Stimulated activated CD4-positive, alpha-beta T cell treated with anti-CD3 and anti-CD28 coated beads, Interleukin-15, amount 100 ng/mL, for 1 hour (primary cell): ENCODE data around the gene BICC1.

ENCODE experiments used
- DNase-seq, 2 donors: peaks; one replicate each; pipeline ENCODE4 v3.0.0-alpha.2; 2020; ENCODE audit warnings: low read depth in 1 of 2, low spot score in 1 of 2

The BICC1 gene

GRCh38 chr10:58642283-58642682 is 129.6 kb downstream of the BICC1 start:
- no peak for DNase-seq

DNA sequence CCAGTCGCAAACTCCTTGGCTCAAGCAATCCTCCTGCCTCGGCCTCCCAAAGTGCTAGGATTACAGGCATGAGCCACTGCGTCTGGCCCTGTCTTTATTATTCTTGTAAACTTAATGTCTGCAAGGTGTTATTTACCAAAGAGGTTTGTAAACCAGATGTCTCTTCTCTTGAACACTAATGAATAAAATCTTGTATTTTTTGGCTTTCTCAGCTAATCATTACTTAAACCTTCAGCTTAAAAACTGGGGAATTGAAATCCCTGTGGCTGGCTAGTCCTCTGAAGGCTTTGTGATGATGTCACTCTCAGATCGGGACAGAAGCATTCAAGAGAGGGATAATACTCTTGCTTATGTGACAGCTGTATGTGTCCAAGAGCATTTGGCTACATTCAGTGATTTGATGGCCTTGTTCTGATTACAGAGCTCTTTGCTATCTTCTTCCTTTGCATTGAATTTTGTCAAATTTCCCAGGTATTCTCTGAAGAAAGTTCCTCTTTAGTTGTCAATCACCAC is 130.3 kb downstream of the BICC1 start:
- no peak for DNase-seq

DNA sequence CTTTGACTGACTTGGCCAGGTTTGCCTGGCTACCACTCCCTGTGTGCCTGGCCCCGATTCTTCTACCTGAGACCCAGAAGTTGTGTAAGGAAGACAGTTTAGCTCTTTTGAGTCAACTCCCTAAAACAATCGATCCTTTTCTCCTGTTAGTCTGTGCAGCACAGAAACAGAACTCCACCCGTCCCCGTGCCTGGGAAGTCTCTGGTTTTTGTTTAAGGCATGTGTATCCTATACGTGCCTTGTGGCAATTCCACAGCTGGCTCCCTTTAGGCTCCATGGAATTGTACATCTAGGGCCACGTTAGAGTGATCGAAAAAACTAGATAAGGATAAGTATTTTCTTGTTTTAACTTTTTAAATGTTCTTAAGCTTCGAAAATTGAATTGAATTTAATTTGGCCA is 131.6 kb downstream of the BICC1 start:
- no peak for DNase-seq

DNA sequence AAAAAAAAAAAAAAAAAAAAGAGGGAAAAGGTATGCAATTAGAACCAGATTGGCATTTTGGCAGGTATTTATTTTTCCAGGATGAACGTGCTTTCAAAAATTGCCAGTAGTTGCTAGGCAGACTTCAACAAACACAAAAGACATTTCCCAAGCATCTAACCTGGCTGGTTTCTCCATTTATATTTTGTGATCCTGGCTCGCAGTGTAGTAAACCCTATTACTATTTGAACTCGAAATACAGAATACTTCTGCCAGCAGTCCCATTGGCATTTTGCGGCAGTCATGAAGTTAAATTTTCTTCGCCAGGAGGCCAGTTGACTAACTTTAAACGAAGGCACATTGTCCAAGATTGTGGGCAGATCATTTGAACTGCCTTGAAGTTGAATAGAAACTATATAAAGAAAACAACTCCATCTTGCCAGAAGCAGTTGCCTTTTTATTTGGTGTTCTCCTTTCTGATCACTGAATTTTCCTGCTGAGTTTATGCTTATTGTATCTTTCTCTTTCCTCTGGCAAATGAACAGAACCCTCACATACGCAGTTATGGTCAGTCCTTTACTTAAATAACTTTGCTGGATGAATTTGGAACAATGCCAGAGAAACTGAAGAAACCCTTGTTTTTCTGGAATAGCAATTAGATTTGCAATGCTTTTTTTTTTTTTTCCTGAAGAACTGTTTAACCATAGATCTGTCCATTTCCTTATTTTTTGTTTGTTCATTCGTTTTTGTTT is 132.9 kb downstream of the BICC1 start:
- no peak for DNase-seq

DNA sequence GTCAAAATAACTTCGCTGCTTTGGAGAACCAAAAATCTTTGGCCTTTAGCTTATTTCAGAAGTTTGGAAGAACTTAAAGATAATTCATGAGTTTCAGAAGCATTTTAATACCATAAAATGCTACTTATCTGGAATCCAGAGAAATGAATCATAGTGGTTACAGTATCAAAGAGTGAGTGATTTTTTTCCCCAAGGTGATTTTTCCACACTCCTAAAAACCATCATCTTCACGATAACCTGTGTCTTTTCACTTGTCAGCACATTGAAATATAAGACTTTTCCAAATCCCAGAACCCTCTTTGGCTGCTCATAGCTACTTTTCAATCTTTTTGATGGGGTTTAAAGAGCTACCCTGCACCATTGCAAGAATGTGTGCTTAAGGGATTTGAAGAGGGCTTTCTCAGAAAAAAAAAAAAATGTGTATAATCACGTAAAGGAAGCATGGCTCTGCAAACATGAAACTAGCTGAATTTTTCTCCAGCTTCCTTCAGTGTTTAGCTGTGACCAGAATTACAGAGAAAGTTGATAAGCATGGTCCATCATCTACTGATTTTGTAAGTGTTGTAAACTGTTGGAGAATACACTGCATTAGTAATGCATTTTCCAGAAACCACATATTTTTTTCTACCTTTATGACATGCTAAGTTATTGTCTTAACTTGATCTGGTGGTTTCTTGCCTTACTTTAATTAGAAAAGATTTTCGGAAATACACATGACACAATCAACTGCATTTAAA is 134.9 kb downstream of the BICC1 start:
- DNase-seq: no peak

- DNase-seq: no peak
These were observed 135.5 kb downstream of the BICC1 start for GRCh38 chr10:58648131-58648530.

DNA sequence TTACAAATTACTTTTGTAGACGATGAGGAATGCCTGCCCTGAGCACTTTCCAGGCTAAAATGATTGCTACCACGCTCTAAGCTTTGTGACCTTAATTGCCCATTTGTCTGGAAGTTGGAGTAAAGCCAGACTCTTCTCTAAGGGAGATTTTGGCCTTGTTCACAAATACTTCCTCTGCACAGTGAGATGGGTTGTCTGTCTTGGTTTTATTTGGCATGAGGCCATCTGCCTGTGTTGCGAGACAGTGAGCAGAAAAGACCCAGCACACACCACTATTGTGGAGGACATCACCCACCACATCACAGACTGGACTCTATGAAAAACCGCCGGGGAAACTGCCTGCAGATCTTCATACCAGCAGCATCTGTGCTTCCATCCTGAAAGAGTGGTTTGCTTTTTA is 138.4 kb downstream of the BICC1 start:
- DNase-seq: no peak

GRCh38 chr10:58651742-58652141 is 139.1 kb downstream of the BICC1 start:
- DNase-seq: no peak

- no peak for DNase-seq
These were observed 140.5 kb downstream of the BICC1 start for GRCh38 chr10:58653139-58653538.

DNA sequence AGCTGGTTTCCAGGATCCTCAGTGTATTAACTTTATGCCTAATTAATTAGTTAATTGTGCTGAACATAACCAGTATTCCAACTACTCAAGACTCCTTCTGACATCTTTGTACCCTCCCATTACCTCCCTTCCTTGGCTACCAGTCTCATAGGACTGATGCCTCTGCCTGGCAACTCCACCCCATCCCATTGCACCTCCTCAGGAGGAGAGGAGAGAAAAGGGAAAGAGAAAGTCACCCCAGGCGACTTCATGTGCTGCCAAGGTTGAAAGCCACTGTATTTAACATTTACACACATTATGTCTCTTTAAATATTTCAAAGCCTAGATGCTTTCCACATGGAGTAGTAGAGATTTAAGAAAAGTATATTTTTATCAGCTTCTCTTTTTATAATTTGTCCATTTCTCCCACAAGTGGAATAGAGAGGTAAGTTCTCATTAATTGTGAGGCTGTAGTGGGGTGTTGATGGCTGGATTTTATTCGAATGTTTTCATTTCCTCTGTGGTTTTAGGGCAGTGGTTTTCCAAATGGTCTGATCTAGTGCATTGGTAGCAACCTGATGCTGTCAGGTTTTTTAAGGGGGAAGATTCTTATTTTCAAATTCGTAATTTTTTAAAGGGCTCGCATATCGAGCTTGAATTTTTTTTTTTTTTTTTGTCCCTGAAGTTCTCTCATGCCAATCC is 148.0 kb downstream of the BICC1 start:
- DNase-seq: no peak

DNA sequence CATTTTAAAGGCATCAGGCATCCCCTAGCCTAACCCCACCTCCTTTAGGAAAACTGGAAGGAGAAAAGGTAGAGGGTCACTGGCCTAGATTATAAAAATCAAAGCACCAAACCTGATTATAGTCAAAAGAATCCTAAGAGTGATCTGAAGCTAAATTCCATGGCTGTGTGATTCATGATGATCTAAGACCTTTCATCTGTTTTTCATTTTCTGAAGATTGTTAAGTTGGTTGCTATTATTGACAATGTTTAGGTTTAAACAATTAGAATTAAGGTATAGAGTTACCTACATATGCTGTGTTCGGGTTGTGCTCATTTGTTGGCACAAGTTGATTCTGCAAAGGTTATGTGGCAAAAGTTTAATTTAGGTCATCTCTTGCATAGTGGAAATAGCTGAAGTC is 148.7 kb downstream of the BICC1 start:
- no peak for DNase-seq

GRCh38 chr10:58661902-58662301 is 149.2 kb downstream of the BICC1 start:
- DNase-seq: no peak

DNA sequence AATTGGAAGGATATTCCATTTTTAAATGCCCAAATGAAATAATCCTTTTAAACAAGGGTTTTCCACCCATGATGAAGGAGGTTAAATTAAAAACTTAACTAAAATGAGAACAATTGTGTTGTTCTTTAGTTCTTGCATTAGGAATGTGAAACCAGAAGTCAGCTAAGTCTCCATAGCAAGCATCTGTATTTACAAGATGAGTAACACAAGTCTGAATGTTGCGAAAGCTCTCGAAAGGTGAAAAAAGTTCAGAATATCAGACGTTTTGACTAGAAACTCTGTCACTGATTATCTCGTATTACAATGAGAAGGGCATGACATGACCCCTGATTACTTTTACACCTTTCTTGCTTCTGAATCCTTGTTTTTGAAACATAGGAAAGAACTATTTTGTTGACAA is 149.6 kb downstream of the BICC1 start:
- DNase-seq: no peak

DNA sequence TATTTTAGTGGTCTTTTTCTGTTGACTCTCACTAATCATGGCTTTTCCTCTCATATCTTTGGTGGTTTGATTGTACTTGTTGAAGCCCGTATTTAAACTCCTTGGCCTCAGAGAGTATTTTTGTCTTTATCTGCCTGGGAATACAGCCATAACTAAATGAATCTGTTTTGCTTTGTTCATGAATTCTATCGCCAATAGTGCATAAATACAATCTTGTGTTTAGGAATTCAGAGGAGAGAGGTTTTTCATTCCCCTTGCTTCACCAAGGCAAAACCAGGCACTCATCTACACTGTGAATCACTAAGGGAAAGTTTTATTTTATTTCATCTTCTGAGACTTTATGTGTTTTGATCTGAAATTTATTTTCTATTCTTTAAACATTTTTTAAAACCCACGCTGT is 152.7 kb downstream of the BICC1 start:
- DNase-seq: no peak

DNA sequence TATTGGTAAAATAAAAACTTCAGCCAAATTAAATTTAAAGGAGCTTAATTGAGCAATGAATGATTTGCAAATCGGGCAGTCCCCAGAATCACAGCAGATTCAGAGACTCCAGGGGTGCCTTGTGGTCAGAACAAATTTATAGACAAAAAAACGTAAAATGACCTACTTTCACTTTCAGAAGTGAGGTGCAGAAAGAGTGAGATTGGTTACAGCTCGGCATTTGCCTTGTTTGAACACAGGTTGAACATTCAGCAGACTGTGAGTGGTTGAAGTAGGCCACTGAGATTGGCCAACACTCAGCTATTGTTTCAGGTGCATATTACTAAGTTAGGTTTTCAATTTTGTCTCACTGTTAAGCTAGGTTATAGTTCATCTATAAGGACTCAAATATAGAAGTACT is 153.4 kb downstream of the BICC1 start:
- no peak for DNase-seq

DNA sequence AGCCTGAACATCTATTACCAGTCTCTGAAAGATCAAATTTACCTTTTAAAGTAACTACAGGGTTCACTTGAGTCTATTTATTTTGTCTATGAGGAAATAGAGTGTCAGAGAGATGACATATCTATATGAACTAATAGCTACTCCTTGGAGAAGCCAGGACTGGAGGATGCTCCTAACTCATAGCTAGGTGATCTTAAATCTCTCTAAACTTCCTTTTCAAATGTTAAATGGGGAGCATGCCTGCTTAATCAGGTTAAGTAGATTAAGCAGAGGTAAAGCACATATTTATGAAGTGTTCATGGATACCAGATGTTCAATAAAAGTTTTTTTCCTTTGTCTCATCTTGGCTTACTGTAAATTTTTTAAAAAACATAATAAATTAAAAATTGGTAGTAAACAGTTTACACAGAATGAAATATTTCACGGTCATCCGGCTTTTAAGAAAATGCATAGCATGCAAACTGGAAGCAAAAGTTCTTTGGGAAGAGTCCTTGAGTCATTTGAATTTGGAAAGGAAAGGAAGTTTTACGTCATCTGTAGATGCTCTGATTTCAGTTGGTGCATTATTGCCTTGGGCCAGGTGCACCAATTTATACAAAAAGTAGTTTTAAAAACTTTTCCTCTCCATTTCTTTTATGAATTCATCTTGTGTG is 155.1 kb downstream of the BICC1 start:
- no peak for DNase-seq

GRCh38 chr10:58672845-58673244 is 160.2 kb downstream of the BICC1 start:
- no peak for DNase-seq

GRCh38 chr10:58674251-58674650 is 161.6 kb downstream of the BICC1 start:
- DNase-seq: no peak

DNA sequence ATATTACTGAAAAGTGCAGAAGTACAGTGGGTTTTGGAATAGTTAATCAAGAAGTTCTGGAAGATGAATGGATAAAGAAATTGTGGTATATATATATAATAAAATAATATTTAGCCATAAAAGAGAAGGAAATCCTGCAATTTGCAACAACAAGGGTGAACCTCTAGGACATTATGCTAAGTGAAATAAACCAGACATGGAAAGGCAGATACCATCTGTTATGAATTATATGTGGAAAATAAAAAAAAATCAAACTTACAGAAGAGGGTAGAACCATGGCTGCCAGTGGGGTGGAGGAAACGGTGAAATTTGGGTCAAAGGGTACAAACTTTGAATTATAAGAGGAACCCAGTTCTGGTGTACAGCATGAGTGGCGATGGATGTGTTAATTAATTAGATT is 162.6 kb downstream of the BICC1 start:
- DNase-seq: no peak

- DNase-seq: no peak
These were observed 178.9 kb downstream of the BICC1 start for GRCh38 chr10:58691528-58691927.

DNA sequence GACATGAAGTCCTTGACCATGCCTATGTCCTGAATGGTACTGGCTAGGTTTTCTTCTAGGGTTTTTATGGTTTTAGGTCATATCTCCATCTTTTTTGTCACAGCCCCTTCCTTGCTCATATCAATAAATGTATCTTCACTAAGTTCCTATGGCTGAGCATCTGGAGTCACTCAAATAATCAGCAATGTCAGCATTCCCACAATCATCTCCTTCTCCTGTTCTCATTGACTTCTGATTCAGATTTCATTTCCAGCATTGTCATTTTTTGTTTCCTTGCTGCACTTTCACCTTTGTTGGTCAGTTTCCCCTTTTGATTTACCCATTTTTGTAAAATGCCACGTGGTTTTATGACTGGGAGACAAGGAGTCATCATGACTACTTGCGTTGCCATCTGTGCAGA is 181.2 kb downstream of the BICC1 start:
- DNase-seq: no peak

DNA sequence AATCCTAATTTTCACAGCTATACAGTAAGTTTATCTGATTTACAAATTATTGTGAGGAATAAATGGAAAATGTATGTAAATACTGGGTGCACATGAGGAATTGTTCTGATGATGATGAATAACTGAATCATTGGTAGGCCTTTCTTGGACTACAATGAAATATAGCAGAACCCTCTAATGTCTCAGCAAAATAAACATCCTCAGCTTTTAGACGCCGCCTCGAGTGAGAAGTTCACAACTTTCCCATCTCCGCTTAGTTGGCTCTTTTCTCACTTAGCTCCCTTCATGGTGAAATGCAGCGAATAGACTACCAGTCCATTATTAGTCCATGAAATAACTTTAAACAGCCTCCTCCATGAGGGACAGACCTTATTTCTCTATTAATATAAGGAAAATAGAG is 182.3 kb downstream of the BICC1 start:
- DNase-seq: no peak
